ENCODE data around the gene MYO19. TPM values are rescaled to one million over a fixed set of nuclear protein-coding genes. Genes with fewer than 3 reads are reported as not detected.

MYO19 gene
- total RNA-seq, 1 experiment from 2014 or later, result 72.2 TPM

DNA sequence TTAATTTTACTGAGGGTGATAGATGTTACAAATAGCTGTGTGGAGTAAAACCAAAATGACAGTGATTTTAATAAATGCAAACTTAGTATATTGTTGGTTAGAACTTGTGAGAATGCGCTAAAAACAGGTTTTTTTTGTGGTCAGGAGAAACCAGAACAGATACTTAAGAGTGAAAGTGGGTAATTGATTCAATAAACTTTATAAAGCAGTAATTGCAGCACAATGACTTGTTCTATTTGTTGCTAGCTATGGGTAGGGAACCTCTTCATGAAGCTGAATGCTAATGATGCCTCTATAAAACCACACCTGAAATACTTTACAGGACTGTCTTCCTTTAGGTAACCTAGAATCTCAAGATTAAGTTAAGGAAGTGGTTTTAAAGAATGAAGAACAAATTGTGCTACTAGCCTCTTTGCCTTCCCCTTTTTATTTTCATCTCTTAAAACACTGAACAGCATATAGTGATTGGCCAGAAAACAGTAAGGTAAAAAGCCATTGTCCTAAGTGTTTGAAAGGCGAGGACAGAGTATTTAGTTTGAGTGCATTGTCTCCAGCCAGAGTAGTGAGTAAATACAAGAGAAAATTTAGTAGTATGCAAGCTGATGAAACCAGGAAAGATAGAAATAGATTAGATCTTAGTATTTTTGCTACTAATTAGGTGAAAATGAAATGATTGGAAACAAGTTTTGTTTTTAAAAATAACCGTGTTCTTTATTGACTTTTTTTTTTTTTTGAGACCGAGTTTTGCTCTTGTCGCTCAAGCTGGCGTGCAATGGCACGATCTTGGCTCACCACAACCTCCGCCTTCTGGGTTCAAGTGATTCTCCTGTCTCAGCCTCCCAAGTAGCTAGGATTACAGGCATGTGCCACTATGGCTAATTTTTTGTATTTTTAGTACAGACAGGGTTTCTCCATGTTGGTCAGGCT, 16.1 kb upstream of the MYO19 start:
- peaks cover 28% of the 10 kb centered on the region for H3K4me1 Mint-ChIP-seq (ENCODE audit: insufficient read depth, unreplicated experiment)
- peaks cover 55% of the 10 kb centered on the region for H3K36me3 Mint-ChIP-seq (ENCODE audit: insufficient read depth, unreplicated experiment)
- no peak for DNase-seq (ENCODE audit: unreplicated experiment)
- no peak overlapping the region for H3K4me3 Mint-ChIP-seq (ENCODE audit: unreplicated experiment)
- intact Hi-C loops (cut with micrococcal nuclease), result no loop called here
- ChIA-PET POLR2A (interaction anchor here (0.8 to 2.1 kb wide), 6 partner anchors 9 to 64 kb away, joined by 3 to 11 read pairs (median 3); partner anchors contain the start of genes MRM1, MYO19, PIGW and ZNHIT3), CTCF (interaction anchor here (0.9 kb wide), 1 partner anchor 36 kb away, joined by 3 read pairs; no protein-coding TSS in a partner anchor)
- no peaks in the 10 kb centered on the region for H3K27me3 Mint-ChIP-seq (ENCODE audit: insufficient read depth, unreplicated experiment)
- H3K9me3 Mint-ChIP-seq (ENCODE audit: unreplicated experiment), result no peaks in the 10 kb centered on the region
- H3K27ac Mint-ChIP-seq (ENCODE audit: low read depth, unreplicated experiment), result no peak overlapping the region
- TF ChIP-seq, protein P1, sequence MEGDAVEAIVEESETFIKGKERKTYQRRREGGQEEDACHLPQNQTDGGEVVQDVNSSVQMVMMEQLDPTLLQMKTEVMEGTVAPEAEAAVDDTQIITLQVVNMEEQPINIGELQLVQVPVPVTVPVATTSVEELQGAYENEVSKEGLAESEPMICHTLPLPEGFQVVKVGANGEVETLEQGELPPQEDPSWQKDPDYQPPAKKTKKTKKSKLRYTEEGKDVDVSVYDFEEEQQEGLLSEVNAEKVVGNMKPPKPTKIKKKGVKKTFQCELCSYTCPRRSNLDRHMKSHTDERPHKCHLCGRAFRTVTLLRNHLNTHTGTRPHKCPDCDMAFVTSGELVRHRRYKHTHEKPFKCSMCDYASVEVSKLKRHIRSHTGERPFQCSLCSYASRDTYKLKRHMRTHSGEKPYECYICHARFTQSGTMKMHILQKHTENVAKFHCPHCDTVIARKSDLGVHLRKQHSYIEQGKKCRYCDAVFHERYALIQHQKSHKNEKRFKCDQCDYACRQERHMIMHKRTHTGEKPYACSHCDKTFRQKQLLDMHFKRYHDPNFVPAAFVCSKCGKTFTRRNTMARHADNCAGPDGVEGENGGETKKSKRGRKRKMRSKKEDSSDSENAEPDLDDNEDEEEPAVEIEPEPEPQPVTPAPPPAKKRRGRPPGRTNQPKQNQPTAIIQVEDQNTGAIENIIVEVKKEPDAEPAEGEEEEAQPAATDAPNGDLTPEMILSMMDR (IDR thresholded peaks at IDR 0.05; ENCODE audit: unreplicated experiment), result no peak
- BruUV-seq (replicated peaks), result no TSS peak

DNA sequence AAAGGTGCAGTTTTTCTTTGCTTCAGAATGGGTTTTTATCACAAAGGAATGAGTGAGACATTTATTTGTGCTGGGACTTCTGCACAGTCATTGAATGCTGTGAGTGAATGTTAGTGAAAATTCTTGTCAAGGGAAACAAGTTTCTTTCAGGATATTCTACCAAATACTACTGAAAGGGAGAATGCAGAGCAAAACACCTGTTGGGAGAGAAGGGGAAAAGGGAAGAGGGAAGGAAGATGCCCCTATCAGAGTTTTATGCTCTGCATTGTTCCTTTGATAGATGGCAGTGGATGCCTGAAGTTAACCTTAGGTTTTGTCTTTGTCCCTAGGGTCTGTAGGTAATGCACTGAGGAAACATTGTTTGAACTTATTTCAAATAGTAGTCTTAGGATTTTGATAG, 13.1 kb upstream of the MYO19 start:
- TF ChIP-seq, protein P1 (IDR thresholded peaks at IDR 0.05; ENCODE audit: unreplicated experiment), result no peak
- ChIA-PET POLR2A (interaction anchor here (0.7 to 8.0 kb wide), 9 partner anchors 9 to 769 kb away, joined by 3 to 266 read pairs (median 3); partner anchors contain the start of genes MRM1, MYO19 and PIGW), CTCF (no interaction called here)
- Mint-ChIP-seq H3K9me3 (ENCODE audit: unreplicated experiment) (no peaks in the 10 kb centered on the region), H3K27me3 (ENCODE audit: insufficient read depth, unreplicated experiment) (no peaks in the 10 kb centered on the region), H3K36me3 (ENCODE audit: insufficient read depth, unreplicated experiment) (peaks cover 31% of the 10 kb centered on the region), H3K4me3 (ENCODE audit: unreplicated experiment) (peak overlapping the region; percentile 96), H3K27ac (ENCODE audit: low read depth, unreplicated experiment) (peak overlapping the region; percentile 78), H3K4me1 (ENCODE audit: insufficient read depth, unreplicated experiment) (peaks cover 22% of the 10 kb centered on the region)
- intact Hi-C loops (cut with micrococcal nuclease), result no loop called here
- DNase-seq (ENCODE audit: unreplicated experiment), result no peak
- BruUV-seq (replicated peaks), result no TSS peak

DNA sequence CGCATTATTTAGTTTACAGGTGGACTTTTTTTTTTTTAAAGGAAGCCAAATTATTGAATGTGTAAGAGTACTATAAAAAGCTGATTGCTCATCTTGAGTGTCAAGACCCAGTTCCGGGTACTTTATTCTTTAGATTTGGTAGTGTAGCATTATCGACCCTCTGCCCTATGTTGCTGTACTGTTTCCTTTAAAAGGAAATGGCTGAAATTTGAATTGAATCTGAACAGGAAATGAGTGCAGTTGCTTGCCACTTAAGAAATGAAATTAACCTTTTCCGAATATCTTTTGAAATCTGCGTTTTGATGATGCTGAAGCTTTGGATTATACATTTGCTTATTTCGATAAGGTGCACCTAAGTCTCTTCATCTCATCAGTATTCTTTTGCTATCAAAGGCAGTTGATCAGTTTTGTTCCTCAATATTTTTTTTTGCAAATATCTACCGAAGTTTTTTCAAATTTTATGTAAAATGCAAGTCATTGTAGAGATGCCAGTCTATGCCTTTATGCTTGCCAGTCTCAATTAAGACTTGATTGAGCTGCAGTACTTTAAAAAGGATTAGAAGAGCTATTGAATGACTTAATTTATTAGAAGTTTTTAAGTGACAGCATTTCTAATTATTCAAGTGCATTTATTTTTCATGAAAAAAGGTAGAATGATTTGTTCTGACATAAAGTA, 11.9 kb upstream of the MYO19 start:
- Mint-ChIP-seq H3K4me1 (ENCODE audit: insufficient read depth, unreplicated experiment) (peaks cover 22% of the 10 kb centered on the region), H3K4me3 (ENCODE audit: unreplicated experiment) (peak overlapping the region; percentile 96), H3K36me3 (ENCODE audit: insufficient read depth, unreplicated experiment) (peaks cover 21% of the 10 kb centered on the region), H3K9me3 (ENCODE audit: unreplicated experiment) (no peaks in the 10 kb centered on the region), H3K27ac (ENCODE audit: low read depth, unreplicated experiment) (peak overlapping the region; percentile 95), H3K27me3 (ENCODE audit: insufficient read depth, unreplicated experiment) (no peaks in the 10 kb centered on the region)
- intact Hi-C loops (cut with micrococcal nuclease), result no loop called here
- TF ChIP-seq, protein P1 (IDR thresholded peaks at IDR 0.05; ENCODE audit: unreplicated experiment), result no peak
- DNase-seq (ENCODE audit: unreplicated experiment), result no peak
- ChIA-PET POLR2A (interaction anchor here (0.6 to 8.0 kb wide), 22 partner anchors 9 to 945 kb away, joined by 3 to 266 read pairs (median 4); partner anchors contain the start of genes AATF, DHRS11, MRM1 and MYO19), CTCF (interaction anchor here (0.6 to 1.4 kb wide), 6 partner anchors 9 to 370 kb away, joined by 3 to 5 read pairs (median 4); no protein-coding TSS in a partner anchor)
- BruUV-seq (replicated peaks), result no TSS peak

Measured in MCF 10A (cell line).